K562 (cell line): ENCODE results near the gene SCN1A. TPM values are rescaled to one million over a fixed set of nuclear protein-coding genes. Genes with fewer than 3 reads are reported as not detected.

Experiments used
- ATAC-seq: fragments of 200-7000 bp; cut with Tn5 transposase; 3 replicates; pipeline ENCODE4 v1.9.1; 2020; ENCODE audit warnings: moderate library complexity
- BruUV-seq: library from RNA; stranded (reverse); fragments of 400-500 nt; replicated peaks from 2 replicates; lab custom pipeline; 2021; lab: Mats Ljungman, UMichigan
- CTCF ChIA-PET: fragments of 300-600 bp; formaldehyde crosslinking; extraction: SDS; loops from one replicate; lab custom pipeline; 2021; ENCODE audit warnings: low intra/inter-chr PET ratio; lab: Yijun Ruan, JAX
- POLR2A ChIA-PET: fragments of 300-600, 350-650 bp; sonication (Branson Sonifier 250); formaldehyde crosslinking; extraction: SDS; loops from one replicate; lab custom pipeline; 2021; ENCODE audit warnings: antibody characterized with exemption, inconsistent platforms; lab: Yijun Ruan, JAX
- DNase-seq, 4 experiments: peaks; one replicate each; pipeline versions ENCODE4 v3.0.0 to v3.0.0-alpha.2; 2011 to 2018; ENCODE audit warnings: low spot score in 3 of 4, mixed read lengths in 3 of 4; ENCODE audit errors: extremely low read depth in 1 of 4
- FAIRE-seq: peaks from 2 replicates; lab custom pipeline; 2011; peaks lifted over from hg19 to GRCh38; lab: Jason Lieb, UNC
- H2AFZ ChIP-seq: 2 replicates; pipeline ENCODE4 v1.6.0; 2011; ENCODE audit warnings: low read depth, low read length, control low read depth, inconsistent platforms
- H3K27ac ChIP-seq: fragments of 200-600 bp; 3 replicates; pipeline ENCODE4 v1.8.0; 2011; ENCODE audit warnings: low read depth, mild to moderate bottlenecking, control low read depth, inconsistent platforms, low read length, moderate library complexity, mixed read lengths; ENCODE audit errors: extremely low read depth
- H3K27me3 ChIP-seq, 2 experiments: fragments of 300-600 bp in 1 of 2; 2 replicates in 1 of 2; 3 replicates in 1 of 2; pipeline versions ENCODE4 v1.6.0 to v1.8.0; 2011; ENCODE audit warnings: inconsistent platforms in 2 of 2, low read length in 2 of 2, mild to moderate bottlenecking in 1 of 2, mixed read lengths in 1 of 2, moderate library complexity in 1 of 2; ENCODE audit not compliant: control insufficient read depth in 2 of 2, insufficient read depth in 2 of 2
- H3K36me3 ChIP-seq: fragments of 300-600 bp; 3 replicates; pipeline ENCODE4 v1.8.0; 2011; ENCODE audit warnings: mild to moderate bottlenecking, low read length, inconsistent platforms; ENCODE audit not compliant: control insufficient read depth, insufficient read depth
- H3K4me1 ChIP-seq, 2 experiments: fragments of 200-600 bp in 1 of 2; replicated peaks in 1 of 2; 2 replicates in 1 of 2; 3 replicates in 1 of 2; pipeline versions ENCODE4 v1.5.1 to v1.8.0; 2011; ENCODE audit warnings: inconsistent platforms in 2 of 2, low read length in 2 of 2, mild to moderate bottlenecking in 1 of 2, mixed read lengths in 1 of 2, moderate library complexity in 1 of 2; ENCODE audit not compliant: control insufficient read depth in 2 of 2, insufficient read depth in 2 of 2
- H3K4me2 ChIP-seq: 2 replicates; pipeline ENCODE4 v1.6.1; 2011; ENCODE audit warnings: low read length, control low read depth, inconsistent platforms, mixed read lengths; ENCODE audit not compliant: insufficient read depth
- H3K4me3 ChIP-seq: fragments of 200-600 bp; sonication (generic), shearing (Covaris generic); 2 replicates; pipeline ENCODE4 v1.5.1; 2016; ENCODE audit warnings: control low read depth, inconsistent platforms
- H3K79me2 ChIP-seq: fragments of 200-600 bp; 3 replicates; pipeline ENCODE4 v1.8.0; 2011; ENCODE audit warnings: low read length, inconsistent platforms; ENCODE audit not compliant: control insufficient read depth, insufficient read depth
- H3K9ac ChIP-seq, 2 experiments: 2 replicates each; pipeline versions ENCODE4 v1.6.0 to v1.6.1; 2011; ENCODE audit warnings: low read depth in 2 of 2, low read length in 2 of 2, control low read depth in 1 of 2, inconsistent platforms in 1 of 2, mild to moderate bottlenecking in 1 of 2, mixed read lengths in 1 of 2; ENCODE audit not compliant: insufficient read depth in 1 of 2
- H3K9me1 ChIP-seq: one replicate; pipeline ENCODE4 v1.6.0; 2011; ENCODE audit warnings: inconsistent platforms, mild to moderate bottlenecking, low read length, moderate library complexity; ENCODE audit not compliant: control insufficient read depth, insufficient read depth
- H3K9me3 ChIP-seq: replicated peaks from 2 replicates; pipeline ENCODE4 v1.5.1; 2011; ENCODE audit warnings: low read depth, low read length, inconsistent platforms; ENCODE audit not compliant: control insufficient read depth, insufficient read depth
- H4K20me1 ChIP-seq: replicated peaks from 2 replicates; pipeline ENCODE4 v1.6.1; 2011; ENCODE audit warnings: low read length, inconsistent platforms, mixed read lengths; ENCODE audit not compliant: control insufficient read depth, insufficient read depth
- SAP30 ChIP-seq: fragments of 200-600 bp; sonication (generic); IDR thresholded peaks from 2 replicates; pipeline ENCODE4 v1.6.1; 2012; ENCODE audit warnings: borderline replicate concordance, low read depth, mild to moderate bottlenecking, moderate library complexity, low read length, control low read depth, inconsistent platforms; ENCODE audit not compliant: insufficient read depth, poor library complexity, severe bottlenecking
- TAL1 ChIP-seq: fragments of 450-650 bp; IDR thresholded peaks from 2 replicates; pipeline ENCODE4 v1.6.1; 2016; ENCODE audit warnings: mild to moderate bottlenecking
- ZNF212 ChIP-seq: fragments of 450-650 bp; formaldehyde crosslinking; IDR thresholded peaks from 2 replicates; pipeline ENCODE4 v1.4.0; 2020; ENCODE audit warnings: mild to moderate bottlenecking
- ZNF561 ChIP-seq: fragments of 450-650 bp; formaldehyde crosslinking; conservative IDR thresholded peaks from 2 replicates; pipeline ENCODE4 v1.4.0; 2020; ENCODE audit warnings: mild to moderate bottlenecking, moderate library complexity
- ZZZ3 ChIP-seq: fragments of 450-650 bp; IDR thresholded peaks from 2 replicates; pipeline ENCODE4 v1.6.1; 2016; ENCODE audit warnings: antibody characterized with exemption, mild to moderate bottlenecking, moderate library complexity
- WGBS: fragments of 100-300 bp; shearing (Covaris generic); methylation state at CpG from one replicate; pipeline ENCODE4 v1.1.6; 2016; ENCODE audit warnings: low coverage, mixed read lengths; ENCODE audit not compliant: insufficient coverage; ENCODE audit errors: missing lambda C conversion rate; 5-methylcytosine and 5-hydroxymethylcytosine counted together
- in situ Hi-C: fragments of 300-500 bp; cut with MboI; formaldehyde crosslinking; loops from 4 replicates; pipeline ENCODE4 v1.15.0; 2018; ENCODE audit warnings: inconsistent platforms, mixed read lengths
- intact Hi-C: fragments of 100-400 bp; cut with micrococcal nuclease; formaldehyde crosslinking; loops from 2 replicates; pipeline ENCODE4 v1.14.2; 2022
- polyA plus RNA-seq, 8 experiments: library from polyadenylated mRNA; depleted of rRNA in 4 of 8; stranded (reverse) in 5 of 8; unstranded in 3 of 8; fragments of >200 nt; fragmentation: Nextera tagmentation in 2 of 8; fragmentation: Illumina TruSeq in 1 of 8; extraction: Ambion mirVana in 2 of 8; extraction: Trizol in 1 of 8; gene quantifications; 2 replicates each; pipeline versions ENCODE4 v1.2.1 to v1.2.3, GENCODE V29; 2011 to 2014; ENCODE audit warnings: inconsistent platforms in 1 of 8, missing spikeins in 1 of 8
- total RNA-seq, 7 experiments: library from RNA; depleted of rRNA in 6 of 7; stranded (reverse); fragments of >200 nt in 6 of 7; fragmentation: Illumina TruSeq in 2 of 7; extraction: Trizol in 2 of 7; gene quantifications; 2 replicates each; pipeline versions ENCODE4 v1.2.1 to v1.2.3, GENCODE V29; 2011 to 2021; ENCODE audit warnings: low replicate concordance in 1 of 7
- TF ChIP-seq, protein P1 (sequence below): sonication (generic); formaldehyde crosslinking; IDR thresholded peaks from 2 replicates; pipeline ENCODE4 v1.8.0; 2023; ENCODE audit warnings: mild to moderate bottlenecking, missing genetic modification reagents
- TF ChIP-seq, protein P2 (sequence below): fragments of 450-650 bp; IDR thresholded peaks from 2 replicates; pipeline ENCODE4 v1.6.1; 2018; ENCODE audit not compliant: partially characterized antibody
- TF ChIP-seq, protein P3 (sequence below), 2 experiments: fragments of 150-350 bp in 1 of 2; IDR thresholded peaks; 2 replicates each; pipeline ENCODE4 v1.6.1; 2012 to 2016; ENCODE audit warnings: low read depth in 2 of 2, low read length in 2 of 2, mild to moderate bottlenecking in 1 of 2, moderate library complexity in 1 of 2
- TF ChIP-seq, protein P4 (sequence below): sonication (generic); formaldehyde crosslinking; IDR thresholded peaks from 2 replicates; pipeline ENCODE4 v1.9.0; 2022; ENCODE audit warnings: mild to moderate bottlenecking, missing genetic modification reagents

Gene SCN1A
- total and polyA plus RNA-seq, 9 of the 15 experiments (the other 6 are each of a cell fraction or from before 2014, with no cell fraction given) = not detected

DNA sequence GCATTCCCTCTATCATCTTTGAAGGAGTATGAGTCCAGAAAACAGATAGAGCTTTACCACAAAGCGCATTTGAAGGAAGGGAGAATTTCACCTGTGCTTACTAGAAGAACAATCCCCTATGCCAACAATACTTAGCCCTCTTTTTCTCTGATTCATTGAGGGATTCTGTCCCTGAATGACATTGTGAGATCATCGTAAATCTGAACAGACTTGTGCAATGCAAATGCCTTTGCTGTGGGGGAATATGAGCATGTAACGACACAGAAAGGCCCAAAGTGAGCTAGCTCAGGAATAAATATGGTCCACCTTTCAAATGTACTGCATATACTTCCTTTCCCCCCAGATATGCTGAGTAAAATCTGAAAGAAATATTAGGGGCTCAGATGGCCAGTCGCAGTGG is 67.6 kb downstream of the SCN1A start:
- Histone ChIP-seq H3K36me3 (no peaks in the 10 kb centered on the region), H3K4me3 (no peak overlapping the region), H4K20me1 (no peaks in the 10 kb centered on the region), H3K9ac (no peak overlapping the region), H3K27me3 (no peaks in the 10 kb centered on the region), H3K27ac (no peak overlapping the region), H3K9me1 (no peaks in the 10 kb centered on the region), H3K4me2 (no peak overlapping the region), H3K9me3 (no peaks in the 10 kb centered on the region), H3K4me1 (no peaks in the 10 kb centered on the region), H2AFZ (no peak overlapping the region), H3K79me2 (no peaks in the 10 kb centered on the region)
- WGBS = 0% methylated on average over 4 of the region's 4 CpGs
- BruUV-seq = no TSS peak
- DNase-seq (no peak), ATAC-seq (no peak), FAIRE-seq (no peak)
- POLR2A ChIA-PET = no interaction called here
- in situ Hi-C loops (no loop called here), intact Hi-C loops (no loop called here)
- CTCF ChIA-PET = no interaction called here
- TF ChIP-seq ZZZ3 (no peak), ZNF561 (CRISPR knock-in tag) (no peak), TAL1 (no peak), SAP30 (no peak), ZNF212 (CRISPR knock-in tag) (no peak)
- TF ChIP-seq, protein P1, sequence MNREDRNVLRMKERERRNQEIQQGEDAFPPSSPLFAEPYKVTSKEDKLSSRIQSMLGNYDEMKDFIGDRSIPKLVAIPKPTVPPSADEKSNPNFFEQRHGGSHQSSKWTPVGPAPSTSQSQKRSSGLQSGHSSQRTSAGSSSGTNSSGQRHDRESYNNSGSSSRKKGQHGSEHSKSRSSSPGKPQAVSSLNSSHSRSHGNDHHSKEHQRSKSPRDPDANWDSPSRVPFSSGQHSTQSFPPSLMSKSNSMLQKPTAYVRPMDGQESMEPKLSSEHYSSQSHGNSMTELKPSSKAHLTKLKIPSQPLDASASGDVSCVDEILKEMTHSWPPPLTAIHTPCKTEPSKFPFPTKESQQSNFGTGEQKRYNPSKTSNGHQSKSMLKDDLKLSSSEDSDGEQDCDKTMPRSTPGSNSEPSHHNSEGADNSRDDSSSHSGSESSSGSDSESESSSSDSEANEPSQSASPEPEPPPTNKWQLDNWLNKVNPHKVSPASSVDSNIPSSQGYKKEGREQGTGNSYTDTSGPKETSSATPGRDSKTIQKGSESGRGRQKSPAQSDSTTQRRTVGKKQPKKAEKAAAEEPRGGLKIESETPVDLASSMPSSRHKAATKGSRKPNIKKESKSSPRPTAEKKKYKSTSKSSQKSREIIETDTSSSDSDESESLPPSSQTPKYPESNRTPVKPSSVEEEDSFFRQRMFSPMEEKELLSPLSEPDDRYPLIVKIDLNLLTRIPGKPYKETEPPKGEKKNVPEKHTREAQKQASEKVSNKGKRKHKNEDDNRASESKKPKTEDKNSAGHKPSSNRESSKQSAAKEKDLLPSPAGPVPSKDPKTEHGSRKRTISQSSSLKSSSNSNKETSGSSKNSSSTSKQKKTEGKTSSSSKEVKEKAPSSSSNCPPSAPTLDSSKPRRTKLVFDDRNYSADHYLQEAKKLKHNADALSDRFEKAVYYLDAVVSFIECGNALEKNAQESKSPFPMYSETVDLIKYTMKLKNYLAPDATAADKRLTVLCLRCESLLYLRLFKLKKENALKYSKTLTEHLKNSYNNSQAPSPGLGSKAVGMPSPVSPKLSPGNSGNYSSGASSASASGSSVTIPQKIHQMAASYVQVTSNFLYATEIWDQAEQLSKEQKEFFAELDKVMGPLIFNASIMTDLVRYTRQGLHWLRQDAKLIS (CRISPR knock-in tag) = no peak
- TF ChIP-seq, protein P2, sequence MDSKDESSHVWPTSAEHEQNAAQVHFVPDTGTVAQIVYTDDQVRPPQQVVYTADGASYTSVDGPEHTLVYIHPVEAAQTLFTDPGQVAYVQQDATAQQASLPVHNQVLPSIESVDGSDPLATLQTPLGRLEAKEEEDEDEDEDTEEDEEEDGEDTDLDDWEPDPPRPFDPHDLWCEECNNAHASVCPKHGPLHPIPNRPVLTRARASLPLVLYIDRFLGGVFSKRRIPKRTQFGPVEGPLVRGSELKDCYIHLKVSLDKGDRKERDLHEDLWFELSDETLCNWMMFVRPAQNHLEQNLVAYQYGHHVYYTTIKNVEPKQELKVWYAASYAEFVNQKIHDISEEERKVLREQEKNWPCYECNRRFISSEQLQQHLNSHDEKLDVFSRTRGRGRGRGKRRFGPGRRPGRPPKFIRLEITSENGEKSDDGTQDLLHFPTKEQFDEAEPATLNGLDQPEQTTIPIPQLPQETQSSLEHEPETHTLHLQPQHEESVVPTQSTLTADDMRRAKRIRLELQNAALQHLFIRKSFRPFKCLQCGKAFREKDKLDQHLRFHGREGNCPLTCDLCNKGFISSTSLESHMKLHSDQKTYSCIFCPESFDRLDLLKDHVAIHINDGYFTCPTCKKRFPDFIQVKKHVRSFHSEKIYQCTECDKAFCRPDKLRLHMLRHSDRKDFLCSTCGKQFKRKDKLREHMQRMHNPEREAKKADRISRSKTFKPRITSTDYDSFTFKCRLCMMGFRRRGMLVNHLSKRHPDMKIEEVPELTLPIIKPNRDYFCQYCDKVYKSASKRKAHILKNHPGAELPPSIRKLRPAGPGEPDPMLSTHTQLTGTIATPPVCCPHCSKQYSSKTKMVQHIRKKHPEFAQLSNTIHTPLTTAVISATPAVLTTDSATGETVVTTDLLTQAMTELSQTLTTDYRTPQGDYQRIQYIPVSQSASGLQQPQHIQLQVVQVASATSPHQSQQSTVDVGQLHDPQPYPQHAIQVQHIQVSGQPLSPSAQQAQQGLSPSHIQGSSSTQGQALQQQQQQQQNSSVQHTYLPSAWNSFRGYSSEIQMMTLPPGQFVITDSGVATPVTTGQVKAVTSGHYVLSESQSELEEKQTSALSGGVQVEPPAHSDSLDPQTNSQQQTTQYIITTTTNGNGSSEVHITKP = no peak
- TF ChIP-seq, protein P3, sequence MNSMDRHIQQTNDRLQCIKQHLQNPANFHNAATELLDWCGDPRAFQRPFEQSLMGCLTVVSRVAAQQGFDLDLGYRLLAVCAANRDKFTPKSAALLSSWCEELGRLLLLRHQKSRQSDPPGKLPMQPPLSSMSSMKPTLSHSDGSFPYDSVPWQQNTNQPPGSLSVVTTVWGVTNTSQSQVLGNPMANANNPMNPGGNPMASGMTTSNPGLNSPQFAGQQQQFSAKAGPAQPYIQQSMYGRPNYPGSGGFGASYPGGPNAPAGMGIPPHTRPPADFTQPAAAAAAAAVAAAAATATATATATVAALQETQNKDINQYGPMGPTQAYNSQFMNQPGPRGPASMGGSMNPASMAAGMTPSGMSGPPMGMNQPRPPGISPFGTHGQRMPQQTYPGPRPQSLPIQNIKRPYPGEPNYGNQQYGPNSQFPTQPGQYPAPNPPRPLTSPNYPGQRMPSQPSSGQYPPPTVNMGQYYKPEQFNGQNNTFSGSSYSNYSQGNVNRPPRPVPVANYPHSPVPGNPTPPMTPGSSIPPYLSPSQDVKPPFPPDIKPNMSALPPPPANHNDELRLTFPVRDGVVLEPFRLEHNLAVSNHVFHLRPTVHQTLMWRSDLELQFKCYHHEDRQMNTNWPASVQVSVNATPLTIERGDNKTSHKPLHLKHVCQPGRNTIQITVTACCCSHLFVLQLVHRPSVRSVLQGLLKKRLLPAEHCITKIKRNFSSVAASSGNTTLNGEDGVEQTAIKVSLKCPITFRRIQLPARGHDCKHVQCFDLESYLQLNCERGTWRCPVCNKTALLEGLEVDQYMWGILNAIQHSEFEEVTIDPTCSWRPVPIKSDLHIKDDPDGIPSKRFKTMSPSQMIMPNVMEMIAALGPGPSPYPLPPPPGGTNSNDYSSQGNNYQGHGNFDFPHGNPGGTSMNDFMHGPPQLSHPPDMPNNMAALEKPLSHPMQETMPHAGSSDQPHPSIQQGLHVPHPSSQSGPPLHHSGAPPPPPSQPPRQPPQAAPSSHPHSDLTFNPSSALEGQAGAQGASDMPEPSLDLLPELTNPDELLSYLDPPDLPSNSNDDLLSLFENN (IDR thresholded peaks at IDR 0.05; ENCODE audit: low read depth in 2 of 2, low read length in 2 of 2) = no peak
- TF ChIP-seq, protein P4, sequence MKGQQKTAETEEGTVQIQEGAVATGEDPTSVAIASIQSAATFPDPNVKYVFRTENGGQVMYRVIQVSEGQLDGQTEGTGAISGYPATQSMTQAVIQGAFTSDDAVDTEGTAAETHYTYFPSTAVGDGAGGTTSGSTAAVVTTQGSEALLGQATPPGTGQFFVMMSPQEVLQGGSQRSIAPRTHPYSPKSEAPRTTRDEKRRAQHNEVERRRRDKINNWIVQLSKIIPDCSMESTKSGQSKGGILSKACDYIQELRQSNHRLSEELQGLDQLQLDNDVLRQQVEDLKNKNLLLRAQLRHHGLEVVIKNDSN (CRISPR knock-in tag) = no peak
